Activated CD8-positive, alpha-beta memory T cell treated with anti-CD3 and anti-CD28 coated beads for 24 hours (primary cell): ENCODE measurements around the gene TEX264.
"Not testable (repeated sequence)": the region's sequence is repeated elsewhere in the genome, so short reads cannot be mapped to it uniquely, and the experiment has no call there.

Experiments
- DNase-seq: peaks from one replicate; pipeline ENCODE4 v3.0.0-alpha.2; 2020

The TEX264 gene

GRCh38 chr3:51670823-51671733, at the start of gene TEX264:
TEX264 (plus strand) TSS chr3:51671252; CDS start chr3:51674305, 3,053 bp downstream.
- peak; percentile 93 for DNase-seq

GRCh38 chr3:51622413-51622812, 48.6 kb upstream of the TEX264 start:
- DNase-seq, result no peak

GRCh38 chr3:51622868-51623267, 48.2 kb upstream of the TEX264 start:
- no peak for DNase-seq

- no peak for DNase-seq
Measured at GRCh38 chr3:51630513-51630912, 40.5 kb upstream of the TEX264 start.

- DNase-seq, result no peak
Measured at GRCh38 chr3:51637144-51637940, 33.7 kb upstream of the TEX264 start.

GRCh38 chr3:51637941-51638471, 33.0 kb upstream of the TEX264 start:
- DNase-seq, result no peak

- no peak for DNase-seq
Measured at GRCh38 chr3:51642462-51642861, 28.6 kb upstream of the TEX264 start.

GRCh38 chr3:51646091-51646490, 25.0 kb upstream of the TEX264 start:
- no peak for DNase-seq

GRCh38 chr3:51652103-51652502, 18.9 kb upstream of the TEX264 start:
- not testable (repeated sequence) for DNase-seq

- DNase-seq, result not testable (repeated sequence)
Measured at GRCh38 chr3:51653409-51653808, 17.6 kb upstream of the TEX264 start.

- no peak for DNase-seq
Measured at GRCh38 chr3:51657234-51657633, 13.8 kb upstream of the TEX264 start.

GRCh38 chr3:51659942-51660341, 11.1 kb upstream of the TEX264 start:
- DNase-seq, result no peak

- no peak for DNase-seq
Measured at GRCh38 chr3:51662456-51662855, 8.6 kb upstream of the TEX264 start.

- DNase-seq, result no peak
Measured at GRCh38 chr3:51668756-51669155, 2.3 kb upstream of the TEX264 start.

- DNase-seq, result peak; percentile 92
Measured at GRCh38 chr3:51669241-51670052, 1.6 kb upstream of the TEX264 start.

GRCh38 chr3:51670053-51670822, 814 bp upstream of the TEX264 start:
- DNase-seq, result no peak

GRCh38 chr3:51671734-51672475, 853 bp downstream of the TEX264 start:
- DNase-seq, result peak; percentile 64

- no peak for DNase-seq
Measured at GRCh38 chr3:51673181-51673801, 2.2 kb downstream of the TEX264 start.

- no peak for DNase-seq
Measured at GRCh38 chr3:51673802-51674654, 3.0 kb downstream of the TEX264 start.

- peak; percentile 64 for DNase-seq
Measured at GRCh38 chr3:51675201-51675611, 4.2 kb downstream of the TEX264 start.
